Kidney (tissue), 14 donors: ENCODE results near the gene HOXD8. TPM values are rescaled to one million over a fixed set of nuclear protein-coding genes. Genes with fewer than 3 reads are reported as not detected.

ENCODE experiments used
- DNase-seq, 5 donors: peaks; one replicate each; pipeline ENCODE4 v3.0.0-alpha.2; 2013 to 2020
- FAIRE-seq: peaks from 2 replicates; lab custom pipeline; 2012; peaks lifted over from hg19 to GRCh38; lab: Jason Lieb, UNC
- H3K27ac ChIP-seq, 2 donors: one replicate each; pipeline ENCODE4 v1.7.0; 2013; ENCODE audit warnings: low read depth in 2 of 2, low read length in 2 of 2, inconsistent platforms in 1 of 2
- H3K27me3 ChIP-seq: one replicate; pipeline ENCODE4 v1.7.1; 2013; ENCODE audit warnings: low read length, inconsistent platforms; ENCODE audit not compliant: control insufficient read depth, insufficient read depth
- H3K36me3 ChIP-seq, 3 donors: one replicate each; pipeline versions ENCODE4 v1.7.0 to v1.7.1; 2013; ENCODE audit warnings: low read length in 3 of 3, control low read depth in 1 of 3, inconsistent platforms in 1 of 3; ENCODE audit not compliant: insufficient read depth in 3 of 3, control insufficient read depth in 2 of 3
- H3K4me1 ChIP-seq, 3 donors: one replicate each; pipeline versions ENCODE4 v1.7.0 to v1.7.1; 2013; ENCODE audit warnings: low read length in 3 of 3, inconsistent platforms in 1 of 3, low read depth in 1 of 3; ENCODE audit not compliant: control insufficient read depth in 2 of 3, insufficient read depth in 2 of 3
- H3K4me3 ChIP-seq, 3 donors: one replicate each; pipeline versions ENCODE4 v1.7.0 to v1.8.1; 2013; ENCODE audit warnings: low read length in 3 of 3, control low read depth in 1 of 3, inconsistent platforms in 1 of 3
- H3K9ac ChIP-seq, 3 donors: one replicate each; pipeline versions ENCODE4 v1.7.0 to v1.7.1; 2013; ENCODE audit warnings: low read length in 3 of 3, control low read depth in 1 of 3, inconsistent platforms in 1 of 3
- H3K9me3 ChIP-seq, 3 donors: one replicate each; pipeline versions ENCODE4 v1.7.0 to v1.7.1; 2013; ENCODE audit warnings: low read length in 3 of 3, control low read depth in 1 of 3, inconsistent platforms in 1 of 3; ENCODE audit not compliant: control insufficient read depth in 2 of 3, insufficient read depth in 1 of 3
- CTCF ChIP-seq: IDR thresholded peaks from 3 replicates; pipeline ENCODE4 v1.5.1; 2012; ENCODE audit warnings: mild to moderate bottlenecking, moderate library complexity, borderline replicate concordance; ENCODE audit not compliant: insufficient read depth; ENCODE audit errors: extremely low read depth
- intact Hi-C: fragments of 100-400 bp; cut with DNase I; formaldehyde crosslinking; loops from one replicate; pipeline ENCODE4 v1.11.1; 2022
- polyA plus RNA-seq: library from polyadenylated mRNA; stranded (reverse); fragments of 350-450 nt; fragmentation: Illumina TruSeq; extraction: RNeasy Lipid Tissue Mini Kit (QIAGEN cat#74804); gene quantifications from one replicate; pipeline ENCODE4 v1.2.3, GENCODE V29; 2014; ENCODE audit warnings: low read depth, low replicate concordance; ENCODE audit not compliant: insufficient read depth
- total RNA-seq: library from RNA; stranded (reverse); fragmentation: NEBNext Ultra II Directional; extraction: Animal tissue kit (Norgen Biotek cat#: 25700); gene quantifications from one replicate; pipeline ENCODE4 v1.2.1, GENCODE V29; 2021
- donor health status: control.
- donor health status: control.
- donor health status: control.
- donor health status: control.
- donor health status: control.
- donor health status: DM: yes; HTN: yes; CAD: no.
- donor health status: Normal renal cell carcinoma (clear cell type).

HOXD8 gene
- total and polyA plus RNA-seq, 2 donors from 2014 or later: 76.5 to 122 TPM

GRCh38 chr2:176124110-176124946 is 5.2 kb upstream of the HOXD8 start:
- intact Hi-C loops: loop anchor here (10.0 kb wide), 2 partner anchors 520 to 1030 kb away; no protein-coding TSS in a partner anchor
- Histone ChIP-seq H3K27me3 (no peaks in the 10 kb centered on the region), H3K27ac (peak overlapping the region; percentile 91 to 95), H3K4me1 (peaks cover 6 to 12% (median 12%) of the 10 kb centered on the region in 3 donors), H3K4me3 (peak overlapping the region; percentile 72 to 80 (median 75)), H3K36me3 (peaks cover 0 to 5% (median 0%) of the 10 kb centered on the region in 3 donors), H3K9ac (peak overlapping the region; percentile 57 to 73 (median 59)), H3K9me3 (no peaks in the 10 kb centered on the region)
- FAIRE-seq: no peak
- TF ChIP-seq CTCF: no peak
- peak in 3 of 5 donors; percentile 33 to 87 (median 60) for DNase-seq

- Histone ChIP-seq H3K9me3 (no peaks in the 10 kb centered on the region), H3K27me3 (no peaks in the 10 kb centered on the region), H3K4me3 (peak overlapping the region in 2 of 3 donors; percentile 72 to 80), H3K9ac (peak overlapping the region; percentile 20 to 86 (median 59)), H3K4me1 (peaks cover 4 to 12% (median 6%) of the 10 kb centered on the region in 3 donors), H3K36me3 (no peaks in the 10 kb centered on the region), H3K27ac (peak overlapping the region; percentile 91 to 95)
- intact Hi-C loops: loop anchor here (10.0 kb wide), 2 partner anchors 520 to 1030 kb away; no protein-coding TSS in a partner anchor
- peak in 3 of 5 donors; percentile 60 to 75 (median 68) for DNase-seq
- FAIRE-seq: no peak
- TF ChIP-seq CTCF: no peak
Measured at GRCh38 chr2:176124947-176125771, 4.3 kb upstream of the HOXD8 start.

- peak overlapping the region in 1 of 3 donors; percentile 72 for H3K4me3 ChIP-seq
- no peak for TF ChIP-seq CTCF
- H3K27ac ChIP-seq: peak overlapping the region; percentile 91 to 95
- DNase-seq: peak in 1 of 5 donors; percentile 40
- peak overlapping the region in 2 of 3 donors; percentile 17 to 59 for H3K9ac ChIP-seq
- peaks cover 2 to 10% (median 6%) of the 10 kb centered on the region in 3 donors for H3K4me1 ChIP-seq
- FAIRE-seq: no peak
- intact Hi-C loops: loop anchor here (10.0 kb wide), 2 partner anchors 519 to 1029 kb away; no protein-coding TSS in a partner anchor
- H3K9me3 ChIP-seq: no peaks in the 10 kb centered on the region
- no peaks in the 10 kb centered on the region for H3K27me3 ChIP-seq
- no peaks in the 10 kb centered on the region for H3K36me3 ChIP-seq
Measured at GRCh38 chr2:176125772-176126054, 3.8 kb upstream of the HOXD8 start.
